IPS-NIHi7 (cell line): ENCODE results near the gene ARHGAP23.

Source experiments
- DNase-seq: peaks from one replicate; pipeline ENCODE4 v3.0.0; 2012; ENCODE audit warnings: mixed read lengths; ENCODE audit errors: extremely low spot score

ARHGAP23 gene, protein sequence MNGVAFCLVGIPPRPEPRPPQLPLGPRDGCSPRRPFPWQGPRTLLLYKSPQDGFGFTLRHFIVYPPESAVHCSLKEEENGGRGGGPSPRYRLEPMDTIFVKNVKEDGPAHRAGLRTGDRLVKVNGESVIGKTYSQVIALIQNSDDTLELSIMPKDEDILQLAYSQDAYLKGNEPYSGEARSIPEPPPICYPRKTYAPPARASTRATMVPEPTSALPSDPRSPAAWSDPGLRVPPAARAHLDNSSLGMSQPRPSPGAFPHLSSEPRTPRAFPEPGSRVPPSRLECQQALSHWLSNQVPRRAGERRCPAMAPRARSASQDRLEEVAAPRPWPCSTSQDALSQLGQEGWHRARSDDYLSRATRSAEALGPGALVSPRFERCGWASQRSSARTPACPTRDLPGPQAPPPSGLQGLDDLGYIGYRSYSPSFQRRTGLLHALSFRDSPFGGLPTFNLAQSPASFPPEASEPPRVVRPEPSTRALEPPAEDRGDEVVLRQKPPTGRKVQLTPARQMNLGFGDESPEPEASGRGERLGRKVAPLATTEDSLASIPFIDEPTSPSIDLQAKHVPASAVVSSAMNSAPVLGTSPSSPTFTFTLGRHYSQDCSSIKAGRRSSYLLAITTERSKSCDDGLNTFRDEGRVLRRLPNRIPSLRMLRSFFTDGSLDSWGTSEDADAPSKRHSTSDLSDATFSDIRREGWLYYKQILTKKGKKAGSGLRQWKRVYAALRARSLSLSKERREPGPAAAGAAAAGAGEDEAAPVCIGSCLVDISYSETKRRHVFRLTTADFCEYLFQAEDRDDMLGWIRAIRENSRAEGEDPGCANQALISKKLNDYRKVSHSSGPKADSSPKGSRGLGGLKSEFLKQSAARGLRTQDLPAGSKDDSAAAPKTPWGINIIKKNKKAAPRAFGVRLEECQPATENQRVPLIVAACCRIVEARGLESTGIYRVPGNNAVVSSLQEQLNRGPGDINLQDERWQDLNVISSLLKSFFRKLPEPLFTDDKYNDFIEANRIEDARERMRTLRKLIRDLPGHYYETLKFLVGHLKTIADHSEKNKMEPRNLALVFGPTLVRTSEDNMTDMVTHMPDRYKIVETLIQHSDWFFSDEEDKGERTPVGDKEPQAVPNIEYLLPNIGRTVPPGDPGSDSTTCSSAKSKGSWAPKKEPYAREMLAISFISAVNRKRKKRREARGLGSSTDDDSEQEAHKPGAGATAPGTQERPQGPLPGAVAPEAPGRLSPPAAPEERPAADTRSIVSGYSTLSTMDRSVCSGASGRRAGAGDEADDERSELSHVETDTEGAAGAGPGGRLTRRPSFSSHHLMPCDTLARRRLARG (N-terminal part only)

DNA sequence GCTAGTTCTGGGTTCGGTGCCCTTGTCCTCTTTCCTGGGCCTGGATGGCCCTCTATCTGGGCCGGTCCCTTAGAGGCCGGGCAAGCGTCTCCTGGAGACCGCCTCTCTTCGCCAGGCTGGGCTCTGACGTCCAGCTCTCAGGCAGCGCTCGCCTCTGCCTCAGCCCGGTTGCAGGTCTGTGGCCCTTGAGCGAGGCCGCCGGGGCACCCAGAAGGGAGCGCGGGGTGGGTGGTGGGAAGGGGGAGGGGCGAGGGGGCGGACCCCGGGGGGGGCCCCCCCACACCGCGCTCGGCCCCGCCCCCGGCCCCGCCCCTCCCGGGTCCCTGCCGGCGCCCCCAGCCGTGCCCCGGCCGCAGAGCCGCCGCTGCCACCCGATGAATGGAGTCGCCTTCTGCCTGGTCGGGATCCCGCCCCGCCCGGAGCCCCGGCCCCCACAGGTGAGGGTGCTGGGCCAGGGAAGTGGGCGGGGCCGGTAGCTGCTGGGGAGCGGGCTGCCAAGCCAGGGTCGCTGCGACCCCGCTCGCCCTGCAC, at the start of gene ARHGAP23:
Gene ARHGAP23, plus strand, starts transcription at position 353 of the 531 bp plus-strand sequence. Its CDS starts 22 bp downstream, at position 375.
- peak; percentile 63 for DNase-seq

DNA sequence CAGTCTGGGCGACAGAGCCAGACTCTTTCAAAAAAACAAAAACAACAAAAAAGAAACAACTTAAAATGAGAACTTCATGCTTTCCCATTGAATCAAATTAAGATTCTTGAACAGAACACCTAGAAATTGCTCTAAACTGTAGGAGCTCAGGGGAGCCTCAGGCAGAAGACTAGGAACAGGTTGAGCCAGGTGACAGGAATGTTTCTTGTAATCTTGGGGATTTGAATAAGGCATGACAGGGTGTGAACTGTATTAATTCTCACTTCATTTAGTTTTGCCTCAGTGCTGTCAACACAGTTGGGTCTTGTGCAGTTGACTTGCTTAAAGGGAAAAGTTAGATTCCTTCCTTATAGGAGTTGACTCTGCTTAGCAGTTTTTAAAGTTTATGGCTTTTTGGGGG, 48.8 kb upstream of the ARHGAP23 start:
- no peak for DNase-seq

DNA sequence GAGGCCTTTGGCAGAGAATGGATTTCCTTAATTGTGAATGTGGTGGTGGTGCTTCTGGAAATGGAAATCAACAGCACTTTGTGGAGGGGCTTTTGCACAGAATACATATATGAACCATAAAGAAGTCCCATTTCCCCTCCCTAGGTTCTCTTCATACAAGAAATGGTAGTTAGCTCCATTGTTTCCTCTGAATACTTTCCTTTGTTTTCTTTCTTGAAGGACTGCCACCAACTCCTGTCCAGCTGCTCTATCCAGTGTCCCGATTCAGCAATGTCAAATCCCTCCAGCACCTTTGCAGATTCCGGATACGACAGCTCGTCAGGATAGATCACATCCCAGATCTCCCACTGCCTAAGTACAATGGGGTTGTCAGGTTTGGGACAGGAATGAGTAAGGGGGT, 33.2 kb upstream of the ARHGAP23 start:
- no peak for DNase-seq

DNA sequence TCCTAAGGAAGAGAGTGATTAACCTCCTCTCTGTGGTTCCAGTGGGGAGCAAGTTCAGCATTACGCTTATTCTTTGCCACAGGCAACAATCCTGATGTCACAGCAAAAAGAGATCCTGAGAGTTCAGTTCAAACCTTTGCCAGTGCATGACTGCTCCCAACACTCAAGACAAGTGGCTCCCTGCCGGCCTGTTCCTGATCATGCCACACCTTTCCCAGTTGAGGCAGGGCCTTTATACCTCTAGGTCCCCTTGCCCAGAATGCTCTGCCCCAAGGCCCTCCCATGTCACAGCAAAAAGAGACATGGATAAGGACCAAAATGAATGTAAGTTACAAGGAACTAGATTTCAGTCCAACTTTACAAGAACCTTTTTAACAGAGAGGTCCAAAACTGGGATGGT, 31.0 kb upstream of the ARHGAP23 start:
- DNase-seq, result no peak

DNA sequence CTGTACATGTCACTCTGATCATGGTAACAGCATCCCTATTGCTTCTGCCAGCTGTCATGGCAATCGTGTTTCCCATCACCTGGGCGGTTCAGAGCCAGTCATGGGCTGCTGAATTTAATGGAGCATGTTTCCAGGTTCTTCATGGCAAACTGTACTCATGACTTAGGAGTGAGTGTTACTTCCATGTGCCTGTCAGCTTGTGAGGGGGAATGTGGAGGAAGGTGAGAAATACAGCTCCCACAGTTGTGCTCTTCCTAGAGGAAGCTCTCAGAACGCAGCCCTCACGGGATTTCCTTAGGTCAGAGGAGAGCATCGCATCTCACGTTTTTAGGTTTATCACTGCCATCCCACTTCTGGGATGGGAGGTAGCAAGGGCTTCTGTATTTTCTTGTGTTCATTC, 28.0 kb upstream of the ARHGAP23 start:
- no peak for DNase-seq

DNA sequence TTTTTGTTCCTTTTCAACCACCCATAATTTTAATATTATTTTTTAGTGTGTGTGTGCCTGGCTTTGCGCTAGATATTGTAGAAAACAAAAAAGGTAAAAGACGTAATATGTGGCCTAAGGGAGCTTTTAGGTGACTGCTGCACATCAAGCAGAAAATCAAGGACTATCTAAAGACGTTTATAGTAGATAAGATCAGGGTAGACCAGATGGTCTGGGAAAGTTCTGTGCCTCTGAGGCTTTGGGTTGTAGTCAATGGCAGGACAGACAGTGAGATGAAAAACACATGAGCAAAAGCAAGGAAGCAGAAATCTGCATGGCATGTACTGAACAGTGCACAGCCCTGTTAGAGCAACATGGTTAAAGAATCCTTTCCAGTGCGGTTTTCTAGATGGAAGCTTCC, 26.8 kb upstream of the ARHGAP23 start:
- DNase-seq, result no peak

DNA sequence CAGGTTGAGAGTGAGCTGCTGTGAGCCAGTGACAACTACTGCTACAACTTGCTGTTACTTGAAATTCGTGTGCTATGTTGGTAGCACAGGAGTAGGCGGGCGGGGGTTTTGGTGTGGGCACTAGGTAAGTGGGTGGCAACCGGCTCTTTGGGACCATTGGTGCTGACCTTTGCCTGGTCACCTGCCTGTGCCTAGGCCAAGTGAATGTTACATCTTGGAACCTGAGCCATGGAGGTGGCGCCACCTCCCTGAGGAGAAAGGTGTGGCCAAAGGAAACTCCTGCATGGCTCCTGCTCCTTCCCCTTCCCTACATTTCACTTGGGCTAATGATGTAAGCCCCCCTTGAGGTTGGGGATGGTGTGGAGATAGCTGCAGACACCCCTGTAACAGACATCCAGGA, 25.4 kb upstream of the ARHGAP23 start:
- no peak for DNase-seq

DNA sequence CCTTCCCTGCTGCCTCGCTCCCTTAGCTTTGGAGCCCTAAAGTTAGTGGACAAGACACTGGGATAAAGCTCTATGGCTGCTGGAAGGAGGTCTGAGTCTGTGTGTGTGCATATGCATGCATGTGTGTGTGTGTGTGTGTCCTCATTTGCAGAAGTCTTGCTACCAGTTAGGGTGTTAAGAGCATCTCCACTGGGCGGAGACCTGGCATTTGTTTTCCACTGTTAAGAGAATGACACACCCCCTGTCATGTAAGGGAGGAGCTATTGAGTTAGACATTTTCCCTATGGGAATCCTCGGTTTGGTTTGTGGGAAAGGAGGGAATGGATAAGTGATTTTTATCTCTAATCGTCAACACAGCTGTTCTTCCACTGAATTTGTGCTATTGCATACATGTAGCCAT, 24.8 kb upstream of the ARHGAP23 start:
- peak; percentile 58 for DNase-seq

DNA sequence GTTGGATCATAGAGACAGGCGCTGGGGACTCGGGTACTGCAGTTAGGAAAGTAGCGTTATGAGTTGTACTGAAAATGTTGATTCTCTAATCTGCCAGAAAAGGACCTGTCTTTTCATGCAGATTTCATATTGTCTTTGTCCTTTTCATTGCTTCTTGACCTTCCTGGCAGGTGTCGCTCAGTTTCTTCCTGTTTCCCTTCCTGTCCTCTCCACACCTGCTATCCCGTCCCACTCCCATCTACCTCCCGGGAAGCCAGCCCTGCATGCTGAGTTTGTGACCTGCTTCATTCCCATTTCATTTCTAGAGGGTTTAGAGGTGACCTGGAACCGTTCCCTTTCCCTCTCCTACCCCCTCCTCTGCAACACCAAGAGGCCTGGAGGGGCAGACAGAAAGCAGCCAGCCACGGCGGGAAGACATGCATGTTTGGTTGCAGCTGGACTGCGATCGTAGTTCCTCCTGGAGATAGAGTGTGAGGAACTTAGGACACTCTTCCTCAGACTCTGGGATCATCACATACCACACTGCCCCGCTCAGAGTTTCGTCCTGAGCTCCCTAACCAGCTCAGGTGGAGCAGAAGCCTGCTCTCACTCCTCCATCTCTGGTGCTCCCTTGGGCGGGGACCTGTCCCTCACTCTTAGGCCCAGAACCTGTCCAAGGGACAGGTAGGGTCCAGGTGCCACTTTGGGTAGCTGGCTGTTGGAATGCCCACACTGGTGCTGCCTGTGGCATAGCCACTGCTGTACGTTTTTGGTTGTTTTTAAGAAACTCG, 23.9 kb upstream of the ARHGAP23 start:
- DNase-seq, result no peak

DNA sequence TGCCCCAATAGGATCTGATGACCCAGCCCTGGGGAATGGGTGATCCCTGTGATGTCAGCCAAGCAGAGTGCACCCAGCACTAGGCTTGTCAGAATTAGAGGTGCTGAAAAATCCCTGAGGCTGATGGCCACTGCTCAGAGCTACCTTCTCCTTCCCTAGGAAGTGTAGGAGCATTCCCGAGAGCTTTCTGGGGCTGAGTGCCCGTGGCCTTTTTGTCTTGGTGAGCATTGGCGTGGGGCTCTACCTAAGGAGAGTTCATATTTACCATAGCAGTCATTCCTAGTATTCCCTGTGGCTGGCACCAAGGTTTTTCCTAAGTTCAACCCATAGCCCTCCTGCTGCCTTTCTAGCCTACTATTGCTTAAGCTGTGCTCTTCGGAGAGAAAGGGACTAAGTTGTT, 22.6 kb upstream of the ARHGAP23 start:
- no peak for DNase-seq

DNA sequence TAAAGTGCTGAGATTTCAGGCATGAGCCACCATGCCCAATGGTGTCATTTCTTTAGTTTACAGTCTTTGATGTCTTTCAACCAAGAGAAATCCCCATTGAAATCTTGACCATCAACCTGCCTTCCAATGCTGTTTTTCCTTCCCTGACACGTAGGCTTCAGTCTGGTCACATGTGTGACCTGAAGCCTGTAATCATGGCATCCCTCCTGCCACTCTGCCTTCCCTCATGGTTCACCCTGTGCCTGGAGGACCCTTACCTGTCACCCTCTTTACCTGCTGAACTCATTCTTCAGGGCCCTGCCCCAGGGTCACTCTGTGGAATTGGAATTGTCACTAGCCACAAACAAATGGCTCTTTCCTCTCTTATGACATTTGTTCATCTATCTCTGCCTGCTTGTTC, 18.1 kb upstream of the ARHGAP23 start:
- DNase-seq, result no peak

DNA sequence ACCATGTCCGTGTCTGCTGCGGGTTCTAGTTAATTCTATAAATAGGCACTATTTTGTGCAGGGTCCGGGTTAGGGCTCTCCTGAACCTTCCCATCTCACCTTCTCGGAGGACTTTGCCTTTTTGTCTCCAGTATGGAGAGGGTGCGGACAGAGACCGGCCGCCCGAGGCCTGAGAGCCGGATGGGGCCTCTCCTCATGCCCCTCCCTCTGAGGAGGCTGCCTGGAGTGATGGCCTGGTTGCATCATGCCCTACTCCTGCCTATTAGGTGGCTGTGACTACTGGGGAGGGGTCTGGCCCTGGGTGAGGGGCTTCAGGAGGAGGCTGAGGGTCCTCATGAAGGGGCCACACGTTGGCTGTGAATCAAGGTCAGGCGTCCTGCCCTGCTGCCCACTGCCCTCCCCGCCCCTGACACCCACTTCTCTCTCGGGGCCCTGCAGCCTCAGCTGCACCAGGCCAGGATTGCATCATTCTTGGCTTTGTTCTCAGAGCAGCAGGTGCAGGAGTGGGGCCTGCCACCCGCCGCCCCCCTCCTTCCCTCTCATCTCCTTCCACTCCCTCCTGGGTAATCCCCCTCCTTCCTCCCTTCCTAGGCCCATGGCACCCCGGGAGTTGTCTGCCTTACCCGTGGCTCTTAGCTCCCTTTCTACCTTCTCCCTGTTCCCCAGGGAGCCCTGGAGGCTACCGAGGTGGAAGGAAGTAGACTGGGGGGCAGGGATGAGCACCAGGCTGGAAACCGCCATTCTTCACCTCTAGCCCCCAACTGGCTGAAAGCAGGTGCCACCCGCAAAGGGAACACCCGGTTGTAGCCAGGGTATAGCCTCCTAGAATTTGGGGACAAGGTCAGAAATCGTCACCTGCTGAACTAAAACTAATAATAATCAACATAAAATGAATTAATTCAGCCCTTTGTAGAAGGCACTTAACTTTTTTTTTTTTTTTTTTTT, 12.7 kb upstream of the ARHGAP23 start:
- DNase-seq, result peak; percentile 68

DNA sequence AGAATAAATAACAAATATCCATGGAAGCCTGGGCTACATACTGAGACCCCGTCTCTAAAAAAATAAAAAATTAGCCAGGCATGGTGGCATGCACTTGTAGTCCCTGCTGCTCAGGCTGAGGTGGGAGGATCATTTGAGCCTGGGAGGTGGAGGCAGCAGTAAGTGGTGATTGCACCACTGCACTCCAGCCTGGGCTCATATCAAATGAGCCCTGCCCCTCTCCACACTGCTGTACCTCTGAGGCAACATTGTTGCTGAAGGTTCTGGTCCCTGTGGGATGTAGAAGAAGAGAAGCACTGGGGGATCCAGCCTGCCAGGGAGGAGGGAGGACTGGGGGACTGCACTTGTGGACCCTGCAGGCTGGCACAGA, 11.4 kb upstream of the ARHGAP23 start:
- no peak for DNase-seq

DNA sequence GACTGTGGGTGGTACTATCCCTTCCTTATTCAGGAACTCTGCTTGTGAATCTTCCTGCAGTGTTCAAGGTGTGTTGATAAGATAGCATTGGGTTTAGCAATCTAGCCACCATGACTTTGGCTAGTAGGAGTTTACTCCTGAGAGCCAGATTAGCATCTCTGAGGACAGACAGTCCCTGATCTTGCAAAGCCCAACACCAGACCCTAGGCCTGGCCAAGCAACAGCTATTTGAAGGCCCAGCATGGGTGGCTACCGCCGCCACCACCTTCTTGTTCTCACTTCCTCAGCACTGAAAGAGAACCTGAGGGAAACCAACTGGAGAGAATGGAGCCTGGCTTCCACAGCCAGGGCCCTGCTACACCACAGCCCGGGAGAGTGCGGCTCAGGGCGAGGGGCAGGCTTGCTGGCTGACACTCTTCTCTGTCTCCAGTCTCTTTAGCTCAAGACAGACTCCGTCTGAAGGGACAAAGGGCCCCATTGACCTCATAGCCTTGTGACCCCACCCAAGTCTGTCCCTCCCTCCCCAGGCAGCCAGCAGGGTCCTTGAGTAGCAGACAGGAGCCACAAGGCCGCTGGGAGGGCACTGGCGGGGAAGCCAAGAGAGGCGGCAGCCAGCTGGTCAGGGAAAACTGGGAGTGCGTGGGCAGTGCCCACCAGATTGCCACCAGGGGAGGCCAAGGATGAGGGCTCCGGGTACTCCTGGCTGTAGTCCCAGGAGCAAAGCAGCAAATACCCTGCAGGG, 10.9 kb upstream of the ARHGAP23 start:
- DNase-seq, result no peak

DNA sequence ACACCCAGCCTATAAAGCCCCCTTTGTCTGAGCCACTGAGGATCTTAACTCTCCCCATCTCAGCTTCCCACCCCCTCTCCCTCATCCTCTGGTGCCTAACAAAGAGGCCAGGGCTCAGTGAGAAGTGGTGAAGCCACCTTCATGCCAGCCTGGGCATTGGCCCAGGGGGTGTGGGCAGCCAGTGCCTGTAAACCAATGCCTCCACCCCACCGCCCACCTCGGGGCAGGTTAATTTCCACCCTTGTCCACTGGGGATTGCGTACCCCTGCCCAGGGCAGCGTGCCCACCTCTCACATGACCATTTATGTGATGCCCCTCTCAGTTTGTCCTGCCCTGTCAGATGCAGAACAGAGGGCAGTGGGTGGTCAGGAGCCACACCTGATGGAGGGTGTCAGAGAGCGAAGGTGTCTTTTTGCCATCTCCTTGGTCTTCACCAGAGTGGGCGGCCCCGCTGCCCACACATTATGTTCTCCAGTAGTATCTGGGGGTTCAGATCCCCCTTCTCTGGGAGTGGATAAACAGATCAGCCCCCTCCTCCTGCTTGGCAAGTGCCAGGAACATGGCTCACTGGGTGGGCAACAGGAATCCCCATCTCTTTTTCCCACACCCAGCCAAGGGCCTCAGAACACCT, 10.1 kb upstream of the ARHGAP23 start:
- DNase-seq, result no peak

DNA sequence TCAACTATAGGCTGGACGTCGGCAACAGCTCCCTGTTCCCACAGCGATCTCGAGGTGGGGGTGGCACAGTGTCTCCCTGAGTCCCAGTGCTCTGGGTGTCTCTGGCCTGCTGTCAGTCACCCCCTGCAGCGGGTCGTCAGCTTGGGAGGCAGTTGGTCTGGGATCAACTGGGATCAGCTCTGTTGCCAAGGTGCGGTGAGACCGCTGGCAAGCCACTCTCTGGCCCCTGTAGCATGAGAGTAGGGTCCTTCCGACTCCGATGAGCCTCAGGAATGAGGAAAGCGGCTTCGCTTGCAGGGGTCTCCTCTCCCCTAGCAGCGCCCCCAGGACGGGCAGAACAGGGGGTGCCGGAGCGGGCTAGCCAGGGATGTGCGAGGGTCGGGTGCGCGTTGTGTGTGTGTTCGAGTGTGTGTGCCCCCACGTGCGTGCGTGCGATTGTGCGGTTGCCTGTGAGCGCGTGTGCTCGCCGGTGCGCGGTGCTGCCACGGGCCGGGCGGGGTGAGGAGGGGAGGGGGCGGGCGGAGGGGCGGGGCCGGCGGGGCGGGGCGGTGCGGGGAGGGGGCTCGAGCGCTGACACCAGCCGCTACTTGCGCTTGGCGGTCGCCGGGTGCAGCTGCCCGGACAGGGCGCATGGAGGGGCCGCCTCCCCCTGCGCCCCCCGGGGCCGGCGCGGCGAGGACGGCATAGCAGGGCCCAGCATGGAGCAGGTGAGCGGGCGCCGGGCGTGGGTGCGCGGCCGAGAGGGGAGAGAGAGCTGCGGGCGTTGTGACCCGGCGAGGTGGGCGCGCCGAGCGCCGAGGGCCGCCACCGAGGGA, 9.4 kb upstream of the ARHGAP23 start:
- peak; percentile 62 for DNase-seq

DNA sequence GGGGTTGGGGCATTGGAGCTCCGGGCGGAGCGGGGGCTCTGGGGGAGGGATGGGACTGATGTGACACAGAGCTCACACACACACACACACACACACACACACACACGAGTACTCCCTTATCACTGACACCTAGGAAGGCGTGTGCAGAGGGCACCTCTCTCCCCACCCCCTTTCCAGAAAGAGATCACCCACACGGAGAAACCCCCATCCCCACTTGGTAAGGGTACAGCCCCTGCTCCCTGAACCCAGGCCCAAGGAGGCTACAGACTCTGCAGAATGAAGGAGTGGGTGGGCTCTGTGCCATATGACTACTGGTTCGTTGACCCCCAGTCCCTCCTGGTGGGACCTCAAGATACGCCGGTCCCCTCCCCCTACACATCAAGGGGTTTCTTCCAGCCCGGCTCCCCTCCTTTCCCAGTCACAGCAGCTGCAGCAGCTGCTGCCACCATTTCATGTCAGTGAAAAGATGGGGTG, 8.7 kb upstream of the ARHGAP23 start:
- no peak for DNase-seq

DNA sequence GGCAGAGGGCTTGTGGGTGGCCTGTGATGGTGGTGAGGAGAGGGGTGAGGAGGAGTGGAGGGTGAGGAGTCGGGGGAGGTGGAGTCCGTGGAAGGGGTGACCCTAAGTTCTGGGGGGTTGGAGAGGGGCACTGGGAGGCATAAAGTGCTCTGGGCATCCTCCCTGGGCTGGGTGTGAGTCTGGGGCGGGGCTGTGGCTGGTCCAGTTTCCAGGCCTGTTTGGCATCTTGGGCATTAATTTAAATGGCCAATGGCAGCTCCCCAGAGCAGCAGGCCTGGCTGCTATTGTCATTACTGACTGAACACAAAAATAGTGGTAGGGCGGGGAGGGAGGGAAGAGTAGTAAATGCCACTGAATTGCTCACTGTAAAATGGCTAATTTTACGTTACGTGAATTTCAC, 7.7 kb upstream of the ARHGAP23 start:
- DNase-seq, result no peak
